DMS79 (cell line): ENCODE results near the gene DRAM2.
"Not testable (repeated sequence)": the region's sequence is repeated elsewhere in the genome, so short reads cannot be mapped to it uniquely, and the experiment has no call there.

Experiments used
- DNase-seq: peaks from one replicate; lab custom pipeline; 2025; lab: John Stamatoyannopoulos, UW

Gene DRAM2

DNA sequence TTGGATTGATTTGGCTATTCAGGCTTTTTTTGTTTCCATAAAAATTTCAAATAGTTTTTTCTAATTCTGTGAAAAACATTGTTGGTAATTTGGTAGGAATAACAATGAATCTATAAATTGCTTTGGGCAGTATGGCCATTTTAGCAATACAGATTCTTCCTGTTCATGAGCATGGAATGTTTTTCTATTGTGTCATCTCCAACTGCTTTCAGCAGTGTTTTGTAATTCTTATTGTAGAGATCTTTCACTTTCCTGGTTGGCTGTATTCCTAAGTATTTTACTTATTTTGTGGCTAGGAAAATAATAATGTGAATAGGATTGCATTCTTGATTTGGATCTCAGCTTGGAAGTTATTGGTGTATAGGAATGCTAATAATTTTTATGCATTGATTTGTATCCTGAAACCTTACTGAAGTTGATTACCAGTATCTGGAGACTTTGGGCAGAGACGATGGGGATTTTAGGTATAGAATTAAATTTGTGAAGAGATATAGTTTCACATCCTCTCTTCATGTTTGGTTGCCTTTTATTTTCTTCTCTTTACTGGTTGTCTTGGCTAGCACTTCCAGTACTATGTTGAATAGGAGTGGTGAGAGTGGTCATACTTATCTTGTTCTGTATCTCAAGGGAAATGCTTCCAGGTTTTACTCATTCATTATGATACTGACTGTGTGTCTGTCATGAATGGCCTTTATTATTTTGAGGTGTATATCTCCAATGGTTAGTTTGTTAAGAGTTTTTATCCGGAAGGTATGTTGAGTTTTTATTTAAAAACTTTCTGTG, 57.3 kb downstream of the DRAM2 start:
- DNase-seq = no peak

DNA sequence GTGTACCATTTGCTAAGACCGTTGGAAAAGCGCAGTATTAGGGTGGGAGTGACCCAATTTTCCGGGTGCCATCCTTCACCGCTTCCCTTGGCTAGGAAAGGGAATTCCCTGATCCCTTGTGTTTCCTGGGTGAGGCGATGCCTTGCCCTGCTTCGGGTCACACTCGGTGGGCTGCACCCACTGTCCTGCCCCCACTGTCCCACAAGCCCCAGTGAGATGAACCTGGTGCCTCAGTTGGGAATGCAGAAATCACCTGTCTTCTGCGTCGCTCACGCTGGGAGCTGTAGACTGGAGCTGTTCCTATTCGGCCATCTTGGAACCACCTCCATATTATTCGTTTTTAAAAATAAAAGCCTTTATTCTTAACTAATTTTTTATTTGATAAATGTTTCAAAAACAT, 60.6 kb downstream of the DRAM2 start:
- DNase-seq = not testable (repeated sequence)

DNA sequence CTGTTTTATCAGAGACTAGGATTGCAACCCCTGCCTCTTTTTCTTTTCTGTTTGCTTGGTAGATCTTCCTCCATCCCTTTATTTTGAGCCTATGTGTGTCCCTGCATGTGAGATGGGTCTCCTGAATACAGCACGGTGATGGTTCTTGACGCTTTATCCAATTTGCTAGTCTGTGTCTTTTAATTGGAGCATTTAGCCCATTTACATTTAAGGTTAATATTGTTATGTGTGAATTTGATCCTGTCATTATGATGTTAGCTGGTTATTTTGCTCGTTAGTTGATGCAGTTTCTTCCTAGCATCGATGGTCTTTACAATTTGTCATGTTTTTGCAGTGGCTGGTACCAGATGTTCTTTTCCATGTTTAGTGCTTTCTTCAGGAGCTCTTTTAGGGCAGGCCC, 62.6 kb downstream of the DRAM2 start:
- not testable (repeated sequence) for DNase-seq
